ENCODE measurements around the gene TMEM181. TPM values are rescaled to one million over a fixed set of nuclear protein-coding genes. Genes with fewer than 3 reads are reported as not detected.
A peak's percentile ranks its signal among the peaks of the same experiment; 100 is the strongest.
"Not testable (repeated sequence)": the region's sequence is repeated elsewhere in the genome, so short reads cannot be mapped to it uniquely, and the experiment has no call there.

Gene TMEM181
- total and polyA plus RNA-seq, 4 experiments from 2014 or later = 4.3 to 28.0 (median 17.1) TPM

GRCh38 chr6:158618289-158618688, 58.4 kb downstream of the TMEM181 start:
- Mint-ChIP-seq H3K4me1 (peaks cover 8 to 25% (median 22%) of the 10 kb centered on the region in 4 donors), H3K27ac (peak overlapping the region; percentile 31 to 85 (median 74)), H3K9me3 (peaks cover 0 to 11% (median 0%) of the 10 kb centered on the region in 8 donors), H3K36me3 (peaks cover 62 to 83% of the 10 kb centered on the region in 2 donors)
- CTCF ChIA-PET (ENCODE audit: partially characterized antibody) = interaction anchor here (0.9 kb wide), 1 partner anchor 12 kb away, joined by 3 read pairs; no protein-coding TSS in a partner anchor
- DNase-seq; H3K27me3 ChIP-seq (ENCODE audit: insufficient read depth, low read length); H3K27me3 Mint-ChIP-seq; H3K4me3 ChIP-seq (ENCODE audit: low read length in 2 of 2); intact Hi-C loops (cut with micrococcal nuclease); H3K4me1 ChIP-seq (ENCODE audit: insufficient read depth, low read length); H3K27ac ChIP-seq (ENCODE audit: low read depth, low read length); H3K9me3 ChIP-seq (ENCODE audit: control insufficient read depth in 1 of 2, low read length in 2 of 2); POLR2A ChIA-PET (ENCODE audit: partially characterized antibody); H3K4me3 Mint-ChIP-seq: not testable (repeated sequence)
- peaks cover 19% of the 10 kb centered on the region for H3K36me3 ChIP-seq (ENCODE audit: insufficient read depth, low read length)

- peaks cover 0 to 9% (median 0%) of the 10 kb centered on the region in 8 donors for H3K9me3 Mint-ChIP-seq
- H3K4me1 ChIP-seq (ENCODE audit: insufficient read depth, low read length) = no peaks in the 10 kb centered on the region
- no peaks in the 10 kb centered on the region for H3K27me3 ChIP-seq (ENCODE audit: insufficient read depth, low read length)
- peaks cover 8 to 25% (median 22%) of the 10 kb centered on the region in 4 donors for H3K4me1 Mint-ChIP-seq
- no peak overlapping the region for H3K27ac ChIP-seq (ENCODE audit: low read depth, low read length)
- intact Hi-C loops (cut with micrococcal nuclease) = no loop called here
- H3K36me3 ChIP-seq (ENCODE audit: insufficient read depth, low read length) = peaks cover 31% of the 10 kb centered on the region
- H3K27ac Mint-ChIP-seq = peak overlapping the region in 6 of 7 donors; percentile 19 to 79 (median 52)
- H3K4me3 ChIP-seq (ENCODE audit: low read length in 2 of 2) = no peak overlapping the region
- no peaks in the 10 kb centered on the region for H3K27me3 Mint-ChIP-seq
- CTCF ChIA-PET (ENCODE audit: partially characterized antibody) = no interaction called here
- no peak overlapping the region for H3K4me3 Mint-ChIP-seq
- no peaks in the 10 kb centered on the region for H3K9me3 ChIP-seq (ENCODE audit: control insufficient read depth in 1 of 2, low read length in 2 of 2)
- POLR2A ChIA-PET (ENCODE audit: partially characterized antibody) = interaction anchor here (0.8 kb wide), 1 partner anchor 412 kb away, joined by 3 read pairs; no protein-coding TSS in a partner anchor
- DNase-seq = no peak
- H3K36me3 Mint-ChIP-seq = peaks cover 58 to 81% of the 10 kb centered on the region in 2 donors
These were observed 60.3 kb downstream of the TMEM181 start for GRCh38 chr6:158619922-158620801.

- Mint-ChIP-seq H3K27me3 (no peaks in the 10 kb centered on the region), H3K4me3 (peak overlapping the region in 1 of 8 donors; percentile 48), H3K9me3 (peaks cover 0 to 5% (median 0%) of the 10 kb centered on the region in 8 donors), H3K36me3 (peaks cover 56 to 82% of the 10 kb centered on the region in 2 donors), H3K27ac (peak overlapping the region in 6 of 7 donors; percentile 13 to 82 (median 56)), H3K4me1 (peaks cover 8 to 29% (median 22%) of the 10 kb centered on the region in 4 donors)
- Histone ChIP-seq H3K9me3 (ENCODE audit: control insufficient read depth in 1 of 2, low read length in 2 of 2) (no peaks in the 10 kb centered on the region), H3K4me1 (ENCODE audit: insufficient read depth, low read length) (no peaks in the 10 kb centered on the region), H3K4me3 (ENCODE audit: low read length in 2 of 2) (no peak overlapping the region), H3K36me3 (ENCODE audit: insufficient read depth, low read length) (peaks cover 39% of the 10 kb centered on the region), H3K27me3 (ENCODE audit: insufficient read depth, low read length) (no peaks in the 10 kb centered on the region), H3K27ac (ENCODE audit: low read depth, low read length) (no peak overlapping the region)
- ChIA-PET POLR2A (ENCODE audit: partially characterized antibody) (interaction anchor here (0.8 kb wide), 1 partner anchor 413 kb away, joined by 3 read pairs; no protein-coding TSS in a partner anchor), CTCF (ENCODE audit: partially characterized antibody) (interaction anchor here (1.1 to 1.8 kb wide), 2 partner anchors 70 to 407 kb away, joined by 4 read pairs; no protein-coding TSS in a partner anchor)
- DNase-seq = no peak
- intact Hi-C loops (cut with micrococcal nuclease) = no loop called here
These were observed 61.2 kb downstream of the TMEM181 start for GRCh38 chr6:158620963-158621693.

- intact Hi-C loops (cut with micrococcal nuclease) = no loop called here
- Mint-ChIP-seq H3K4me3 (no peak overlapping the region), H3K36me3 (peaks cover 60 to 84% of the 10 kb centered on the region in 2 donors), H3K9me3 (peaks cover 0 to 3% (median 0%) of the 10 kb centered on the region in 8 donors), H3K27me3 (no peaks in the 10 kb centered on the region), H3K27ac (peak overlapping the region in 5 of 7 donors; percentile 29 to 52 (median 37)), H3K4me1 (peaks cover 8 to 25% (median 20%) of the 10 kb centered on the region in 4 donors)
- no peak overlapping the region for H3K27ac ChIP-seq (ENCODE audit: low read depth, low read length)
- ChIA-PET CTCF (ENCODE audit: partially characterized antibody) (interaction anchor here (1.1 to 1.8 kb wide), 2 partner anchors 69 to 408 kb away, joined by 4 read pairs; no protein-coding TSS in a partner anchor), POLR2A (ENCODE audit: partially characterized antibody) (no interaction called here)
- H3K27me3 ChIP-seq (ENCODE audit: insufficient read depth, low read length) = no peaks in the 10 kb centered on the region
- H3K36me3 ChIP-seq (ENCODE audit: insufficient read depth, low read length) = peaks cover 47% of the 10 kb centered on the region
- no peak for DNase-seq
- H3K4me1 ChIP-seq (ENCODE audit: insufficient read depth, low read length) = no peaks in the 10 kb centered on the region
- H3K9me3 ChIP-seq (ENCODE audit: control insufficient read depth in 1 of 2, low read length in 2 of 2) = no peaks in the 10 kb centered on the region
- no peak overlapping the region for H3K4me3 ChIP-seq (ENCODE audit: low read length in 2 of 2)
These were observed 62.0 kb downstream of the TMEM181 start for GRCh38 chr6:158621694-158622544.

- Mint-ChIP-seq H3K4me1 (peaks cover 5 to 20% (median 16%) of the 10 kb centered on the region in 4 donors), H3K36me3 (peaks cover 61 to 83% of the 10 kb centered on the region in 2 donors), H3K9me3 (peaks cover 0 to 3% (median 0%) of the 10 kb centered on the region in 8 donors), H3K4me3 (no peak overlapping the region), H3K27me3 (no peaks in the 10 kb centered on the region), H3K27ac (peak overlapping the region in 6 of 7 donors; percentile 37 to 75 (median 48))
- no peak overlapping the region for H3K27ac ChIP-seq (ENCODE audit: low read depth, low read length)
- no peak overlapping the region for H3K4me3 ChIP-seq (ENCODE audit: low read length in 2 of 2)
- H3K4me1 ChIP-seq (ENCODE audit: insufficient read depth, low read length) = no peaks in the 10 kb centered on the region
- no peak for DNase-seq
- POLR2A ChIA-PET (ENCODE audit: partially characterized antibody) = no interaction called here
- intact Hi-C loops (cut with micrococcal nuclease) = no loop called here
- H3K27me3 ChIP-seq (ENCODE audit: insufficient read depth, low read length) = no peaks in the 10 kb centered on the region
- no peaks in the 10 kb centered on the region for H3K9me3 ChIP-seq (ENCODE audit: control insufficient read depth in 1 of 2, low read length in 2 of 2)
- peaks cover 54% of the 10 kb centered on the region for H3K36me3 ChIP-seq (ENCODE audit: insufficient read depth, low read length)
- CTCF ChIA-PET (ENCODE audit: partially characterized antibody) = interaction anchor here (1.1 to 1.8 kb wide), 2 partner anchors 68 to 409 kb away, joined by 4 read pairs; no protein-coding TSS in a partner anchor
These were observed 62.8 kb downstream of the TMEM181 start for GRCh38 chr6:158622545-158623190.

All from CD4-positive, alpha-beta memory T cell (primary cell).